Karpas-422 (cell line): ENCODE data around the gene TDRKH. TPM values are rescaled to one million over a fixed set of nuclear protein-coding genes. Genes with fewer than 3 reads are reported as not detected.
"Not testable (repeated sequence)": the region's sequence is repeated elsewhere in the genome, so short reads cannot be mapped to it uniquely, and the experiment has no call there.

Experiments used
- DNase-seq: peaks from one replicate; pipeline ENCODE4 v3.0.0-alpha.2; 2015
- H2AFZ ChIP-seq: fragments of 200-600 bp; sonication (generic); 2 replicates; pipeline ENCODE4 v1.6.1; 2014; ENCODE audit warnings: antibody characterized with exemption, low read length, mixed read lengths
- H3K27ac ChIP-seq: fragments of 200-600 bp; sonication (generic); 2 replicates; pipeline ENCODE4 v1.5.1; 2014; ENCODE audit warnings: mild to moderate bottlenecking, low read length, moderate library complexity
- H3K27me3 ChIP-seq: fragments of 200-600 bp; sonication (generic); 2 replicates; pipeline ENCODE4 v1.6.1; 2014; ENCODE audit warnings: low read length, mixed read lengths
- H3K36me3 ChIP-seq: fragments of 200-600 bp; sonication (generic); 2 replicates; pipeline ENCODE4 v1.6.1; 2014; ENCODE audit warnings: low read length, mixed read lengths; ENCODE audit not compliant: insufficient read depth
- H3K4me1 ChIP-seq: fragments of 200-600 bp; sonication (generic); 2 replicates; pipeline ENCODE4 v1.6.1; 2014; ENCODE audit warnings: mild to moderate bottlenecking, low read length, mixed read lengths
- H3K4me2 ChIP-seq: fragments of 200-600 bp; sonication (generic); 2 replicates; pipeline ENCODE4 v1.6.1; 2014; ENCODE audit warnings: low read length, low read depth, mild to moderate bottlenecking; ENCODE audit not compliant: poor library complexity, severe bottlenecking
- H3K4me3 ChIP-seq: fragments of 200-600 bp; sonication (generic); 2 replicates; pipeline ENCODE4 v1.5.1; 2014; ENCODE audit warnings: mild to moderate bottlenecking, antibody characterized with exemption, low read length, mixed read lengths
- H3K79me2 ChIP-seq: fragments of 200-600 bp; sonication (generic); 2 replicates; pipeline ENCODE4 v1.6.1; 2014; ENCODE audit warnings: mild to moderate bottlenecking, low read length, mixed read lengths
- H3K9ac ChIP-seq: fragments of 200-600 bp; sonication (generic); 2 replicates; pipeline ENCODE4 v1.6.0; 2014; ENCODE audit warnings: low read length
- H3K9me2 ChIP-seq: fragments of 200-600 bp; sonication (generic), shearing (Covaris generic); replicated peaks from 2 replicates; pipeline ENCODE4 v1.6.0; 2014; ENCODE audit warnings: mild to moderate bottlenecking, low read length, moderate library complexity; ENCODE audit not compliant: insufficient read depth
- H3K9me3 ChIP-seq: fragments of 300-700, 200-600 bp; sonication (generic); 2 replicates; pipeline ENCODE4 v1.6.1; 2014; ENCODE audit warnings: low read length, mixed read lengths
- H4K20me1 ChIP-seq: fragments of 200-600 bp; sonication (generic); 2 replicates; pipeline ENCODE4 v1.6.1; 2014; ENCODE audit warnings: mild to moderate bottlenecking, antibody characterized with exemption, low read length, low read depth; ENCODE audit not compliant: insufficient read depth
- total RNA-seq: library from RNA; depleted of rRNA; stranded (reverse); fragments of >200 nt; shearing (Covaris generic); gene quantifications from 2 replicates; pipeline ENCODE4 v1.2.3, GENCODE V29; 2014; ENCODE audit warnings: low replicate concordance

Gene TDRKH
- total RNA-seq, 1 experiment from 2014 or later = 5.9 TPM

DNA sequence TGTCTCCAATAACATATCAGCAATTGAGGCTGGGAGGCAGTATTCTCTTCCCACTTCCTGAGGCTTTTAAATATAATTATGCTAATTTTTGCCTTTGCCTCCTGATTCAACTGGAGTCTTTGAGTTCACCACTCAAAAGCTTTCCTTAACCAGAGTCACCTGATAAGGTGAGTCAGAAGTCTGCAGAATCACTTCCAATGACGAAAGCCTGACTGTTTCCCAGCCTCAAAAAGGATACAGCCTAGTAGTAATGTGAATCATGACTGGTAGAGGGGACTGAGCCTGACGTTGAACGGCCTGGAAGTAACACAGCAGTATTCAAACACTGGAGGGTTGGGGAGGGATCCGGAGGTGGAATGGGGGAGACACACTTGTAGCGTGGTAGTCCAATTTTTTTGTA lies 16.6 kb downstream of the TDRKH start:
- H3K4me3 ChIP-seq = no peak overlapping the region
- no peaks in the 10 kb centered on the region for H3K4me1 ChIP-seq
- no peak for DNase-seq
- H3K4me2 ChIP-seq = no peak overlapping the region
- no peaks in the 10 kb centered on the region for H3K9me3 ChIP-seq
- H3K79me2 ChIP-seq = no peaks in the 10 kb centered on the region
- no peaks in the 10 kb centered on the region for H3K27me3 ChIP-seq
- no peaks in the 10 kb centered on the region for H3K36me3 ChIP-seq
- no peaks in the 10 kb centered on the region for H4K20me1 ChIP-seq
- no peak overlapping the region for H3K9ac ChIP-seq
- H3K9me2 ChIP-seq = no peaks in the 10 kb centered on the region
- no peak overlapping the region for H3K27ac ChIP-seq
- H2AFZ ChIP-seq = no peak overlapping the region

DNA sequence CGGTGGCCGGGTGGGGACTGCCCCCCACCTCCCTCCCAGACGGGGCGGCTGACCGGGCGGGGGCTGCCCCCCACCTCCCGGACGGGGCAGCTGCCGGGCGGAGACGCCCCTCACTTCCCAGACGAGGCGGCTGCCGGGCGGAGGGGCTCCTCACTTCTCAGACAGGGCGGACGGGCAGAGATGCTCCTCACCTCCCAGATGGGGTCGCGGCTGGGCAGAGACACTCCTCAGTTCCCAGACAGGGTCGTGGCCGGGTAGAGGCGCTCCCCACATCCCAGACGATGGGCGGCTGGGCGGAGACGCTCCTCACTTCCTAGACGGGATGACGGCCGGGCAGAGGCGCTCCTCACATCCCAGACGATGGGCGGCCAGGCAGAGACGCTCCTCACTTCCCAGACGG lies 21.0 kb downstream of the TDRKH start:
- H3K9ac ChIP-seq, H3K36me3 ChIP-seq, H3K9me2 ChIP-seq, H3K4me3 ChIP-seq, H2AFZ ChIP-seq, H4K20me1 ChIP-seq, H3K79me2 ChIP-seq, H3K4me1 ChIP-seq, H3K27me3 ChIP-seq, H3K9me3 ChIP-seq, DNase-seq, H3K27ac ChIP-seq, H3K4me2 ChIP-seq: not testable (repeated sequence)

GRCh38 chr1:151768351-151769066 lies 21.8 kb downstream of the TDRKH start:
- H3K9me3 ChIP-seq, H3K27me3 ChIP-seq, H3K27ac ChIP-seq, H3K4me3 ChIP-seq, H3K4me2 ChIP-seq, H3K36me3 ChIP-seq, H3K79me2 ChIP-seq, H3K9me2 ChIP-seq, H2AFZ ChIP-seq, DNase-seq, H3K9ac ChIP-seq, H4K20me1 ChIP-seq: not testable (repeated sequence)
- H3K4me1 ChIP-seq = peaks cover 13% of the 10 kb centered on the region

GRCh38 chr1:151763990-151764389 lies 26.3 kb downstream of the TDRKH start:
- Histone ChIP-seq H3K79me2 (peaks cover 24% of the 10 kb centered on the region), H3K9me3 (no peaks in the 10 kb centered on the region), H3K9me2 (no peaks in the 10 kb centered on the region), H3K36me3 (peaks cover 25% of the 10 kb centered on the region; the same call in 1 of the 2 replicates), H3K4me3 (peak overlapping the region; percentile 78), H3K27ac (peak overlapping the region; percentile 54), H4K20me1 (no peaks in the 10 kb centered on the region), H3K9ac (peak overlapping the region; percentile 80), H3K27me3 (no peaks in the 10 kb centered on the region), H3K4me2 (peak overlapping the region; percentile 88), H2AFZ (peak overlapping the region; percentile 38; the same call in 1 of the 2 replicates), H3K4me1 (peaks cover 24% of the 10 kb centered on the region)
- peak; percentile 58 for DNase-seq

GRCh38 chr1:151762941-151763921 lies 27.1 kb downstream of the TDRKH start, which contains the start of gene MRPL9:
MRPL9 (minus strand) TSS chr1:151763496; CDS start chr1:151763479, 17 bp downstream.
- Histone ChIP-seq H3K4me3 (peak within 1 kb of the TSS; percentile 78), H3K9me2 (no peaks in the 10 kb centered on the region), H3K27ac (peak within 1 kb of the TSS; percentile 54), H3K79me2 (peaks cover 24% of the 10 kb centered on the region), H3K4me2 (peak within 1 kb of the TSS; percentile 88), H4K20me1 (no peaks in the 10 kb centered on the region), H2AFZ (peak within 1 kb of the TSS; percentile 40; the same call in 1 of the 2 replicates), H3K9me3 (no peaks in the 10 kb centered on the region), H3K4me1 (peaks cover 24% of the 10 kb centered on the region), H3K36me3 (peaks cover 25% of the 10 kb centered on the region; the same call in 1 of the 2 replicates), H3K9ac (peak within 1 kb of the TSS; percentile 80), H3K27me3 (no peaks in the 10 kb centered on the region)
- DNase-seq = peak; percentile 94

DNA sequence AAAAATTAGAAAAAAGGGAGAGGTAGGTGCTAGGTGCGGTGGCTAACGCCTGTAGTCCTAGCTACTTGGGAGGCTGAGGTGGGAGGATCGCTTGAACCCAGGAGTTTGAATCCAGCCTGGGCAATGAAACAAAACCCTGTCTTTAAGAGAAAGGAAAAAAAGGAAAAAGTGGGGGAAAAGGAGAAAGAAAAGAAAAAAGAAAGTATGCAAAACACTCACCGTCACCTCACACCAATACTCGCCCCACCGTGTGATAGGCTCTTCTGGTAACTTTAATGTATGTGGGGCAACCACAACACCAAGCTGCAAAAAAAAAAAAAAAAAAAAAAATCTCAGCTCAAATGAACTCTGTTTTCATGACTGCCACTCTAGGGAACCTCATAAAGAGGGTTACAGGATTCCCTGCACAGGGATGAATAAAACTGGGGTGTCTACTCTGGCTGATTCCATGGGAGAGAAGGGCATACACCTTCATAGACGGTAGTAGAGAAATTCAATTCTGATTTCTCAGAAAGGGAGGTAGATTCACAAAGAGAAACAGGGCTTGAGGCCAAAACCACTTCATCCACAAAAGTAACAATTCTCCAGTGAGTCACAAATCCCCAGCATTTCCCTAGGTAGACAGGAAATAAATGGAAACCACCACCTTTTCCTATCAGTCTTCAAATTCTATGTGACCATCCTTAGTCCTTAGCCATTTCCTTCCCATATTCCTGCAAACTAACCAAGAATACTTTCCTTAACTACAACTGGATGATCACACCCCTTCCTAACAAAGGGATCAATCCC lies 29.5 kb downstream of the TDRKH start:
- no peak overlapping the region for H3K4me2 ChIP-seq
- no peaks in the 10 kb centered on the region for H3K9me3 ChIP-seq
- H2AFZ ChIP-seq = no peak overlapping the region
- H3K4me1 ChIP-seq = peaks cover 24% of the 10 kb centered on the region
- H3K9ac ChIP-seq = no peak overlapping the region
- peaks cover 24% of the 10 kb centered on the region for H3K79me2 ChIP-seq
- no peak overlapping the region for H3K27ac ChIP-seq
- no peak overlapping the region for H3K4me3 ChIP-seq
- no peaks in the 10 kb centered on the region for H3K27me3 ChIP-seq
- no peak for DNase-seq
- no peaks in the 10 kb centered on the region for H3K9me2 ChIP-seq
- no peaks in the 10 kb centered on the region for H4K20me1 ChIP-seq
- peaks cover 25% of the 10 kb centered on the region; the same call in 1 of the 2 replicates for H3K36me3 ChIP-seq

- no peak overlapping the region for H3K27ac ChIP-seq
- no peaks in the 10 kb centered on the region for H3K9me2 ChIP-seq
- H4K20me1 ChIP-seq = no peaks in the 10 kb centered on the region
- H3K79me2 ChIP-seq = peaks cover 22% of the 10 kb centered on the region
- no peak overlapping the region for H3K9ac ChIP-seq
- no peaks in the 10 kb centered on the region for H3K9me3 ChIP-seq
- H2AFZ ChIP-seq = no peak overlapping the region
- peaks cover 15% of the 10 kb centered on the region for H3K4me1 ChIP-seq
- DNase-seq = no peak
- no peak overlapping the region for H3K4me3 ChIP-seq
- H3K36me3 ChIP-seq = peaks cover 25% of the 10 kb centered on the region; the same call in 1 of the 2 replicates
- H3K27me3 ChIP-seq = no peaks in the 10 kb centered on the region
- H3K4me2 ChIP-seq = no peak overlapping the region
Observed at GRCh38 chr1:151759241-151759640, 31.1 kb downstream of the TDRKH start.
